Spleen (tissue), 7 donors: ENCODE results near the gene ASH1L.

Experiments
- CTCF ChIP-seq, 11 experiments: fragments of 200-600 bp in 7 of 11; fragments of 450-650 bp in 4 of 11; sonication (generic) in 4 of 11; IDR thresholded peaks in 8 of 11; conservative IDR thresholded peaks in 3 of 11; 1 replicate in 7 of 11; 2 replicates in 4 of 11; pipeline versions ENCODE4 v1.4.0 to v1.8.0; 2016 to 2021; ENCODE audit warnings: antibody characterized with exemption in 11 of 11, inconsistent platforms in 4 of 11, mild to moderate bottlenecking in 1 of 11
- POLR2A ChIP-seq, 3 donors: fragments of 450-650 bp; IDR thresholded peaks; one replicate each; pipeline ENCODE4 v1.5.1; 2017; ENCODE audit warnings: antibody characterized with exemption in 3 of 3, mild to moderate bottlenecking in 1 of 3
- POLR2AphosphoS5 ChIP-seq, 3 donors: sonication (generic); formaldehyde crosslinking; IDR thresholded peaks; one replicate each; pipeline ENCODE4 v1.5.1; 2017; ENCODE audit warnings: antibody characterized with exemption in 3 of 3
- donor health status: DM: no; HTN: no; CAD: no; lungs with moderate emphysema.
- donor health status: DM: no; HTN: no; CAD: no.
- donor health status: DM: no; HTN: no; CAD: no.

GRCh38 chr1:155329980-155330598, 232.5 kb downstream of the ASH1L start:
- TF ChIP-seq CTCF (IDR thresholded peaks at IDR 0.05 in 8 of 11, conservative IDR thresholded peaks at IDR 0.05 in 3 of 11) (no peak), POLR2A (IDR thresholded peaks at IDR 0.05) (no peak), POLR2AphosphoS5 (IDR thresholded peaks at IDR 0.05) (peak in 2 of 3 donors; percentile 43 to 64)
